ENCODE measurements around the gene NR2E1. TPM values are rescaled to one million over a fixed set of nuclear protein-coding genes. Genes with fewer than 3 reads are reported as not detected.
A peak's percentile ranks its signal among the peaks of the same experiment; 100 is the strongest.

The NR2E1 gene
- total RNA-seq, 1 experiment from 2014 or later = not detected

DNA sequence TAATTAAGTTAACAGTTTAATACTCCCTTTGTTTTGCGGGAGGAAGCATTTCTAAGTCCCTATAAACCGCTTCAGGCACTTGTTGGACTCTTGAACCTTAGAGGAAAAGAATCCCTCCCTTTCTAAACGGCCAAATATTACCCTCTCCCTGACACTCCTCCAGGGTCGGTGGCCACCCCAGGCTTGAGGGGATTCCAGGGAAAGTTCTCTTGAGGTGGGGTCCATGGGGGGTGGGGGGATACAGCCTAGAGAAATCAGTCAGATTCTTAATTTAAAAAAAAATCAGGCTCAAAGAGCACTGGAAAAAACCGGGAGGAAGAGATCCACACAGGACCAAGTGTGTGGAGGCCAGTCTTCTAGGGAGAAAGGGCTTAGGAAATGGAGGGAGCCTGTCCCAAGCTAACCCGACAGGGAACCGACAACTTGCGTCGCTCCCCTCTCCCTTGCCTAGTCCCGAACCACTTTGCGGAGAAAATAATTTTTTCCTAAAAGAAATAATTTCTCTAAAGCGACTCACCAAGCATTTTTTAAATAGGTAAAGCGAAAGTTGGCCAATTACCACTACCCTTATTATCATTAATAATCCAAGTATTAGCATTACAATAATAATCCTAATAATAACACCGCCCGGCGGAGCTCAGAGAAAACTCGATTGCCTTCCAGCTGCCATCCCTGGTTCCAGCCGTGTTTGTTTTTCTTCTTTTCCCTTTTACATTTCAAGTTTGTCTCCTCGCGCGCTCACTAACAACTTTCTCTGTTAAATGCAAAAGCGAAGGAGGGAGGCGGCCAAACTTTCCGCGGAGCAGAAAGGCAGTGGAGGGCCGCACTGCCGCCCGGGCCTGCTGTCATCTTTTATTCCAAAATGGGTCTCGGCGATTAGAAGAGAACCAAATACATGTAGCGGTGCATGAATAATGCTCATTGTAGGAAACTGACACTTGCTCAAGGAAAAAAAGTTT lies 4.8 kb downstream of the NR2E1 start:
- Histone ChIP-seq H3T11ph (ENCODE audit: low read length) (no peak overlapping the region), H3K56ac (ENCODE audit: insufficient read length, low read depth, low read length) (no peak overlapping the region), H3K79me1 (ENCODE audit: insufficient read depth, low read depth, low read length, poor library complexity, severe bottlenecking) (no peaks in the 10 kb centered on the region), H4K20me1 (ENCODE audit: control insufficient read depth, insufficient read depth, insufficient read length) (no peaks in the 10 kb centered on the region), H4K5ac (ENCODE audit: insufficient read length, low read depth, low read length) (no peak overlapping the region), H3K27ac (ENCODE audit: insufficient read length, low read depth, low read length) (no peak overlapping the region), H3K23me2 (ENCODE audit: insufficient read length, low read depth, low read length, poor library complexity, severe bottlenecking) (peaks cover 5% of the 10 kb centered on the region), H2BK20ac (ENCODE audit: low read depth, low read length, poor library complexity, severe bottlenecking) (no peak overlapping the region), H3K4ac (ENCODE audit: low read depth, low read length) (no peak overlapping the region), H4K8ac (replicated peaks; ENCODE audit: insufficient read length, low read depth, low read length) (no peak overlapping the region), H3K4me2 (ENCODE audit: insufficient read depth, insufficient read length, low read length) (peak overlapping the region; percentile 41), H3K4me1 (ENCODE audit: insufficient read depth, low read length) (no peaks in the 10 kb centered on the region), H3K9me3 (ENCODE audit: control insufficient read depth, low read depth, low read length) (no peaks in the 10 kb centered on the region), H2BK5ac (ENCODE audit: insufficient read length, low read length) (no peak overlapping the region), H3K14ac (ENCODE audit: insufficient read depth, low read length) (no peak overlapping the region), H2AK5ac (ENCODE audit: insufficient read length, low read length) (no peak overlapping the region), H2AFZ (ENCODE audit: low read length) (no peak overlapping the region), H3K79me2 (ENCODE audit: insufficient read depth, low read length) (no peaks in the 10 kb centered on the region), H3K18ac (ENCODE audit: insufficient read length, low read depth, low read length) (no peak overlapping the region), H2BK15ac (ENCODE audit: low read depth, low read length) (no peak overlapping the region), H3K23ac (ENCODE audit: insufficient read length, low read depth, low read length) (no peak overlapping the region), H2BK120ac (ENCODE audit: low read depth, low read length, poor library complexity, severe bottlenecking) (no peak overlapping the region), H3K27me3 (ENCODE audit: insufficient read depth, low read length) (peaks cover 96% of the 10 kb centered on the region), H4K91ac (ENCODE audit: insufficient read length, low read depth, low read length) (no peak overlapping the region), H2BK12ac (ENCODE audit: insufficient read length, low read depth, low read length) (no peak overlapping the region), H3K9ac (ENCODE audit: extremely low read depth, insufficient read length, low read length) (no peak overlapping the region)
- WGBS (ENCODE audit: extremely low coverage, insufficient read length, low lambda C conversion rate) = no CpG with 5 or more reads among the region's 31 CpGs
- no peak for DNase-seq
- Mint-ChIP-seq H3K4me3 (peak overlapping the region in 1 of 2 experiments; percentile 65; a peak in 3 of 5 replicates), H3K4me1 (peaks cover 36 to 63% of the 10 kb centered on the region in 2 experiments), H3K27ac (no peak overlapping the region), H3K27me3 (ENCODE audit: low read depth) (peaks cover 100% of the 10 kb centered on the region), H3K36me3 (ENCODE audit: insufficient read depth in 1 of 3, low read depth in 3 of 3) (no peaks in the 10 kb centered on the region), H3K9me3 (peaks cover 2 to 20% of the 10 kb centered on the region in 2 experiments; a peak in 2 of 5 replicates)
- TF ChIP-seq, protein P1, sequence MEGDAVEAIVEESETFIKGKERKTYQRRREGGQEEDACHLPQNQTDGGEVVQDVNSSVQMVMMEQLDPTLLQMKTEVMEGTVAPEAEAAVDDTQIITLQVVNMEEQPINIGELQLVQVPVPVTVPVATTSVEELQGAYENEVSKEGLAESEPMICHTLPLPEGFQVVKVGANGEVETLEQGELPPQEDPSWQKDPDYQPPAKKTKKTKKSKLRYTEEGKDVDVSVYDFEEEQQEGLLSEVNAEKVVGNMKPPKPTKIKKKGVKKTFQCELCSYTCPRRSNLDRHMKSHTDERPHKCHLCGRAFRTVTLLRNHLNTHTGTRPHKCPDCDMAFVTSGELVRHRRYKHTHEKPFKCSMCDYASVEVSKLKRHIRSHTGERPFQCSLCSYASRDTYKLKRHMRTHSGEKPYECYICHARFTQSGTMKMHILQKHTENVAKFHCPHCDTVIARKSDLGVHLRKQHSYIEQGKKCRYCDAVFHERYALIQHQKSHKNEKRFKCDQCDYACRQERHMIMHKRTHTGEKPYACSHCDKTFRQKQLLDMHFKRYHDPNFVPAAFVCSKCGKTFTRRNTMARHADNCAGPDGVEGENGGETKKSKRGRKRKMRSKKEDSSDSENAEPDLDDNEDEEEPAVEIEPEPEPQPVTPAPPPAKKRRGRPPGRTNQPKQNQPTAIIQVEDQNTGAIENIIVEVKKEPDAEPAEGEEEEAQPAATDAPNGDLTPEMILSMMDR (conservative IDR thresholded peaks at IDR 0.05) = no peak
